PC-9 (cell line): ENCODE data around the gene HS3ST4.

Experiments used
- CTCF ChIP-seq: fragments of 200-600 bp; sonication (generic); conservative IDR thresholded peaks from 2 replicates; pipeline ENCODE4 v1.6.1; 2017; ENCODE audit warnings: mixed run types, antibody characterized with exemption, mild to moderate bottlenecking, moderate library complexity
- EZH2 ChIP-seq: fragments of 200-600 bp; sonication (generic); IDR thresholded peaks from 2 replicates; pipeline ENCODE4 v1.8.0; 2017; ENCODE audit warnings: antibody characterized with exemption, low read depth

DNA sequence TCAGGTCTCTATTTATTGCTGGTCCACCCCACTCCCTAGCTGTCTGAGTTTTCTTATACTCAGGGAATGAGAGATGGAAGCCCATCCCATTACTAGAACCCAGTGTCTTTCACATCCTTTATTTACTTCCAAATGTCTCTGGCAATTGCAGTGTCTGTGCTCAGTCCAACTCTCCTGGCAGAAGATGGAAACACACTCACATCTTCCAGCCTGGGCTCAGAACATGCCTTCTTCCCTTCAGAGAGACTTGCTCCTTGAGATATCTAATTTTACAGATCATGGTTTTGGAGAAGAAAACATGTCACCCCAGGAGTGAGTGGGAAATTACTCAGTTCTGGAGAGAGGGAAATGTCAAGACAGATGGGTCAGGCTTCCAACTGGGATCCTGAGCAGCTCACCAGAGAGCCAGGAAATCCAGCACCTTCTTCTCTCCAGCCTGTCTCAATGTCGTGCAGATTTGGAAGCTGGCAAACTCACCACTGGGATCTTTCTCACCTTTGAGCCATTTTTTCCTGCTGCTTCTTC lies 494.4 kb downstream of the HS3ST4 start:
- TF ChIP-seq CTCF (no peak), EZH2 (no peak)
